Central memory CD4-positive, alpha-beta T cell (primary cell): ENCODE data around the gene ABCA13.

Experiments used
- DNase-seq: peaks from one replicate; pipeline ENCODE4 v3.0.0; 2022

ABCA13 gene

GRCh38 chr7:48389977-48390376 is 218.7 kb downstream of the ABCA13 start:
- DNase-seq, result no peak

GRCh38 chr7:48390388-48391327 is 219.4 kb downstream of the ABCA13 start:
- no peak for DNase-seq

GRCh38 chr7:48398191-48398590 is 226.9 kb downstream of the ABCA13 start:
- no peak for DNase-seq

- DNase-seq, result no peak
These were observed 231.5 kb downstream of the ABCA13 start for GRCh38 chr7:48402721-48403120.

GRCh38 chr7:48408731-48409130 is 237.5 kb downstream of the ABCA13 start:
- no peak for DNase-seq

GRCh38 chr7:48411619-48412018 is 240.4 kb downstream of the ABCA13 start:
- DNase-seq, result no peak

GRCh38 chr7:48414011-48414732 is 242.9 kb downstream of the ABCA13 start:
- DNase-seq, result no peak

- DNase-seq, result no peak
These were observed 245.2 kb downstream of the ABCA13 start for GRCh38 chr7:48416327-48416908.

- DNase-seq, result no peak
These were observed 248.1 kb downstream of the ABCA13 start for GRCh38 chr7:48419401-48419800.

- no peak for DNase-seq
These were observed 248.9 kb downstream of the ABCA13 start for GRCh38 chr7:48420206-48420605.

GRCh38 chr7:48421357-48421756 is 250.1 kb downstream of the ABCA13 start:
- DNase-seq, result no peak

GRCh38 chr7:48424731-48425130 is 253.5 kb downstream of the ABCA13 start:
- DNase-seq, result no peak

GRCh38 chr7:48426331-48426965 is 255.2 kb downstream of the ABCA13 start:
- DNase-seq, result no peak

GRCh38 chr7:48426966-48427555 is 255.8 kb downstream of the ABCA13 start:
- no peak for DNase-seq

GRCh38 chr7:48427671-48428070 is 256.4 kb downstream of the ABCA13 start:
- DNase-seq, result no peak

- DNase-seq, result no peak
These were observed 256.9 kb downstream of the ABCA13 start for GRCh38 chr7:48428091-48428684.

GRCh38 chr7:48429117-48429516 is 257.9 kb downstream of the ABCA13 start:
- no peak for DNase-seq

GRCh38 chr7:48438206-48438605 is 266.9 kb downstream of the ABCA13 start:
- DNase-seq, result no peak

GRCh38 chr7:48441848-48442492 is 270.7 kb downstream of the ABCA13 start:
- no peak for DNase-seq

- DNase-seq, result no peak
These were observed 271.8 kb downstream of the ABCA13 start for GRCh38 chr7:48443051-48443450.

GRCh38 chr7:48446721-48447120 is 275.5 kb downstream of the ABCA13 start:
- DNase-seq, result no peak

- DNase-seq, result no peak
These were observed 281.0 kb downstream of the ABCA13 start for GRCh38 chr7:48452218-48452617.
